HepG2 (cell line): ENCODE measurements around the gene FITM1. TPM values are rescaled to one million over a fixed set of nuclear protein-coding genes. Genes with fewer than 3 reads are reported as not detected.
A peak's percentile ranks its signal among the peaks of the same experiment; 100 is the strongest.

ENCODE experiments used
- ATM ChIP-seq: fragments of 450-650 bp; IDR thresholded peaks from 2 replicates; pipeline ENCODE4 v1.7.1; 2017; ENCODE audit warnings: mild to moderate bottlenecking, borderline replicate concordance
- BRD4 ChIP-seq: sonication (generic); formaldehyde crosslinking; IDR thresholded peaks from 2 replicates; pipeline ENCODE4 v1.4.0; 2020; ENCODE audit warnings: missing genetic modification reagents
- CC2D1A ChIP-seq: sonication (generic); formaldehyde crosslinking; IDR thresholded peaks from 2 replicates; pipeline ENCODE4 v1.8.1; 2023; ENCODE audit warnings: mild to moderate bottlenecking, missing genetic modification reagents
- ETV5 ChIP-seq: IDR thresholded peaks from 2 replicates; pipeline ENCODE4 v1.6.1; 2018; ENCODE audit warnings: missing biosample characterization, missing genetic modification reagents, inconsistent platforms, borderline replicate concordance
- NPAS2 ChIP-seq: sonication (generic); formaldehyde crosslinking; IDR thresholded peaks from 2 replicates; pipeline ENCODE4 v1.8.0; 2022; ENCODE audit warnings: mild to moderate bottlenecking, missing genetic modification reagents, borderline replicate concordance
- TCF7 ChIP-seq: sonication (generic); IDR thresholded peaks from 2 replicates; pipeline ENCODE4 v1.6.1; 2016; ENCODE audit warnings: antibody characterized with exemption, low read depth
- ZNF232 ChIP-seq: sonication (generic); formaldehyde crosslinking; IDR thresholded peaks from 2 replicates; pipeline ENCODE4 v1.4.0; 2020; ENCODE audit warnings: missing genetic modification reagents, borderline replicate concordance
- ZNF350 ChIP-seq: sonication (generic); formaldehyde crosslinking; IDR thresholded peaks from 2 replicates; pipeline ENCODE4 v1.4.0; 2020; ENCODE audit warnings: mild to moderate bottlenecking, low read depth, missing genetic modification reagents, borderline replicate concordance
- ZNF776 ChIP-seq: sonication (generic); formaldehyde crosslinking; IDR thresholded peaks from 2 replicates; pipeline ENCODE4 v1.4.0; 2020; ENCODE audit warnings: mild to moderate bottlenecking, missing genetic modification reagents
- ZNF850 ChIP-seq: sonication (generic); formaldehyde crosslinking; conservative IDR thresholded peaks from 2 replicates; pipeline ENCODE4 v1.9.0; 2021; ENCODE audit warnings: mild to moderate bottlenecking, missing genetic modification reagents
- polyA plus RNA-seq, 8 experiments: library from polyadenylated mRNA; depleted of rRNA in 3 of 8; stranded (reverse) in 7 of 8; unstranded in 1 of 8; fragments of >200 nt; fragmentation: Illumina TruSeq in 4 of 8; extraction: Trizol in 4 of 8; gene quantifications; 2 replicates each; pipeline versions ENCODE4 v1.2.1 to v1.2.3, GENCODE V29; 2011 to 2016; ENCODE audit warnings: low read depth in 4 of 8, missing spikeins in 1 of 8, mixed read lengths in 1 of 8; ENCODE audit not compliant: insufficient read depth in 1 of 8
- total RNA-seq, 5 experiments: library from RNA; depleted of rRNA; stranded (reverse); fragments of >200 nt; fragmentation: Illumina TruSeq; extraction: Trizol; gene quantifications; 2 replicates each; pipeline ENCODE4 v1.2.3, GENCODE V29; 2016; ENCODE audit warnings: low read depth in 1 of 5
- TF ChIP-seq, protein P1 (sequence below): sonication (generic); formaldehyde crosslinking; IDR thresholded peaks from 2 replicates; pipeline ENCODE4 v1.9.0; 2021; ENCODE audit warnings: missing genetic modification reagents, mild to moderate bottlenecking, borderline replicate concordance
- TF ChIP-seq, protein P2 (sequence below): fragments of 450-650 bp; IDR thresholded peaks from 2 replicates; pipeline ENCODE4 v1.6.1; 2017
- TF ChIP-seq, protein P3 (sequence below): sonication (generic); formaldehyde crosslinking; IDR thresholded peaks from 2 replicates; pipeline ENCODE4 v1.4.0; 2020; ENCODE audit warnings: mild to moderate bottlenecking, missing genetic modification reagents
- TF ChIP-seq, protein P4 (sequence below): IDR thresholded peaks from 2 replicates; pipeline ENCODE4 v1.4.0; 2020; ENCODE audit warnings: mild to moderate bottlenecking, missing genetic modification reagents
- TF ChIP-seq, protein P5 (sequence below): sonication (generic); formaldehyde crosslinking; IDR thresholded peaks from 2 replicates; pipeline ENCODE4 v1.4.0; 2020; ENCODE audit warnings: mild to moderate bottlenecking, missing genetic modification reagents, borderline replicate concordance

Gene FITM1
- total and polyA plus RNA-seq, 2 of the 13 experiments (the other 11 are each of a cell fraction or from before 2014, with no cell fraction given): 2.7 to 5.8 TPM

DNA sequence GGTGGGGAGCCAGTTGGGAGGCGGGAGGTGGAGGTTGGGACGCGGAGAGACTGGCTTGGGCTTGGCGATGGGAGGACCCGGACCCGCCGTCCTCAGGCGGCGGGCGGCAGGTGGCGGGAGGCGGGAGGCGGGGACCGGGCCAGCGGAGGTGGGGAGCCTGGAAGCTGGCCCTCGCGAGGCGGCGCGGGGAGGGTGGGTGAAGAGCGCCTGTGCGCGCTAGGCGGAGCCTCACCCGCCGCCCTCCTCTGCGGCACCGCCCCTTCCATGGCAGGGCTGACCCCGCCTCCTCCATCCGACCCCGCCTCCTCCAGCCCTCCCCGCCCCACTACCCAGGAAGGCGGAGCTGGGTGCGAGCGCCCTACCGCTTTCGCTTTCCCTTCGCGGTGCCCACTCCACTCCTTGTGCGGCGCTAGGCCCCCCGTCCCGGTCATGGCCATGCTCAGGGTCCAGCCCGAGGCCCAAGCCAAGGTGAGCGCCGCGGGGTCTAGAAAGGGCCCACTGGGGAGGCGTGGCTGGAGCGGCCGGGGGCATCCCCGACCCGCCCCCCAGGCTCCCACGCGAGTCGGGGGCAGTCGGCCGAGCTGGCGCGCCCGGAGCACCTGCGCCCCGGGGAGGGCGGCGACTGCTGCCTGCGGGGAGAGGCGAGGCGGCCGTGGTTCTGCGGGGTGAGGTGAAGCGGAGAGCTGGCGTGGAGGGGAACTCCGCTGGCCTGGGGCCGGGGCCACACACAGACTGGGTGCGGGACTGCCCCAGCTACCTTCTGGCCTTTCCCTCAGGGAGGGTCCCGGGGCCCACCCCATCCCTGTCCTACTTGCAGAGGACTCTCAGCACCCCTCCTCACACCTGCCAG, 5.6 kb downstream of the FITM1 start, which contains the start of gene PSME1 (continued):
- TF ChIP-seq, protein P1, sequence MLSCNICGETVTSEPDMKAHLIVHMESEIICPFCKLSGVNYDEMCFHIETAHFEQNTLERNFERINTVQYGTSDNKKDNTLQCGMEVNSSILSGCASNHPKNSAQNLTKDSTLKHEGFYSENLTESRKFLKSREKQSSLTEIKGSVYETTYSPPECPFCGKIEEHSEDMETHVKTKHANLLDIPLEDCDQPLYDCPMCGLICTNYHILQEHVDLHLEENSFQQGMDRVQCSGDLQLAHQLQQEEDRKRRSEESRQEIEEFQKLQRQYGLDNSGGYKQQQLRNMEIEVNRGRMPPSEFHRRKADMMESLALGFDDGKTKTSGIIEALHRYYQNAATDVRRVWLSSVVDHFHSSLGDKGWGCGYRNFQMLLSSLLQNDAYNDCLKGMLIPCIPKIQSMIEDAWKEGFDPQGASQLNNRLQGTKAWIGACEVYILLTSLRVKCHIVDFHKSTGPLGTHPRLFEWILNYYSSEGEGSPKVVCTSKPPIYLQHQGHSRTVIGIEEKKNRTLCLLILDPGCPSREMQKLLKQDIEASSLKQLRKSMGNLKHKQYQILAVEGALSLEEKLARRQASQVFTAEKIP: no peak
- peak; percentile 64 for TF ChIP-seq ZNF350 (CRISPR knock-in tag)
- TF ChIP-seq NPAS2 (CRISPR knock-in tag): no peak
- TF ChIP-seq ETV5 (CRISPR knock-in tag): peak; percentile 56
- no peak for TF ChIP-seq ATM
- peak; percentile 94 for TF ChIP-seq ZNF232 (CRISPR knock-in tag)
- TF ChIP-seq, protein P2, sequence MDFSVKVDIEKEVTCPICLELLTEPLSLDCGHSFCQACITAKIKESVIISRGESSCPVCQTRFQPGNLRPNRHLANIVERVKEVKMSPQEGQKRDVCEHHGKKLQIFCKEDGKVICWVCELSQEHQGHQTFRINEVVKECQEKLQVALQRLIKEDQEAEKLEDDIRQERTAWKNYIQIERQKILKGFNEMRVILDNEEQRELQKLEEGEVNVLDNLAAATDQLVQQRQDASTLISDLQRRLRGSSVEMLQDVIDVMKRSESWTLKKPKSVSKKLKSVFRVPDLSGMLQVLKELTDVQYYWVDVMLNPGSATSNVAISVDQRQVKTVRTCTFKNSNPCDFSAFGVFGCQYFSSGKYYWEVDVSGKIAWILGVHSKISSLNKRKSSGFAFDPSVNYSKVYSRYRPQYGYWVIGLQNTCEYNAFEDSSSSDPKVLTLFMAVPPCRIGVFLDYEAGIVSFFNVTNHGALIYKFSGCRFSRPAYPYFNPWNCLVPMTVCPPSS: no peak
- TF ChIP-seq, protein P3, sequence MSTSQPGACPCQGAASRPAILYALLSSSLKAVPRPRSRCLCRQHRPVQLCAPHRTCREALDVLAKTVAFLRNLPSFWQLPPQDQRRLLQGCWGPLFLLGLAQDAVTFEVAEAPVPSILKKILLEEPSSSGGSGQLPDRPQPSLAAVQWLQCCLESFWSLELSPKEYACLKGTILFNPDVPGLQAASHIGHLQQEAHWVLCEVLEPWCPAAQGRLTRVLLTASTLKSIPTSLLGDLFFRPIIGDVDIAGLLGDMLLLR (CRISPR knock-in tag): peak; percentile 96
- TF ChIP-seq ZNF776 (CRISPR knock-in tag): peak; percentile 97
- peak; percentile 75 for TF ChIP-seq BRD4 (CRISPR knock-in tag)
- TF ChIP-seq, protein P4, sequence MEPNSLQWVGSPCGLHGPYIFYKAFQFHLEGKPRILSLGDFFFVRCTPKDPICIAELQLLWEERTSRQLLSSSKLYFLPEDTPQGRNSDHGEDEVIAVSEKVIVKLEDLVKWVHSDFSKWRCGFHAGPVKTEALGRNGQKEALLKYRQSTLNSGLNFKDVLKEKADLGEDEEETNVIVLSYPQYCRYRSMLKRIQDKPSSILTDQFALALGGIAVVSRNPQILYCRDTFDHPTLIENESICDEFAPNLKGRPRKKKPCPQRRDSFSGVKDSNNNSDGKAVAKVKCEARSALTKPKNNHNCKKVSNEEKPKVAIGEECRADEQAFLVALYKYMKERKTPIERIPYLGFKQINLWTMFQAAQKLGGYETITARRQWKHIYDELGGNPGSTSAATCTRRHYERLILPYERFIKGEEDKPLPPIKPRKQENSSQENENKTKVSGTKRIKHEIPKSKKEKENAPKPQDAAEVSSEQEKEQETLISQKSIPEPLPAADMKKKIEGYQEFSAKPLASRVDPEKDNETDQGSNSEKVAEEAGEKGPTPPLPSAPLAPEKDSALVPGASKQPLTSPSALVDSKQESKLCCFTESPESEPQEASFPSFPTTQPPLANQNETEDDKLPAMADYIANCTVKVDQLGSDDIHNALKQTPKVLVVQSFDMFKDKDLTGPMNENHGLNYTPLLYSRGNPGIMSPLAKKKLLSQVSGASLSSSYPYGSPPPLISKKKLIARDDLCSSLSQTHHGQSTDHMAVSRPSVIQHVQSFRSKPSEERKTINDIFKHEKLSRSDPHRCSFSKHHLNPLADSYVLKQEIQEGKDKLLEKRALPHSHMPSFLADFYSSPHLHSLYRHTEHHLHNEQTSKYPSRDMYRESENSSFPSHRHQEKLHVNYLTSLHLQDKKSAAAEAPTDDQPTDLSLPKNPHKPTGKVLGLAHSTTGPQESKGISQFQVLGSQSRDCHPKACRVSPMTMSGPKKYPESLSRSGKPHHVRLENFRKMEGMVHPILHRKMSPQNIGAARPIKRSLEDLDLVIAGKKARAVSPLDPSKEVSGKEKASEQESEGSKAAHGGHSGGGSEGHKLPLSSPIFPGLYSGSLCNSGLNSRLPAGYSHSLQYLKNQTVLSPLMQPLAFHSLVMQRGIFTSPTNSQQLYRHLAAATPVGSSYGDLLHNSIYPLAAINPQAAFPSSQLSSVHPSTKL (CRISPR knock-in tag): peak; percentile 61; the same call in 1 of the 2 replicates
- no peak for TF ChIP-seq ZNF850
- peak; percentile 65; the same call in 1 of the 2 replicates for TF ChIP-seq CC2D1A (CRISPR knock-in tag)
- TF ChIP-seq, protein P5, sequence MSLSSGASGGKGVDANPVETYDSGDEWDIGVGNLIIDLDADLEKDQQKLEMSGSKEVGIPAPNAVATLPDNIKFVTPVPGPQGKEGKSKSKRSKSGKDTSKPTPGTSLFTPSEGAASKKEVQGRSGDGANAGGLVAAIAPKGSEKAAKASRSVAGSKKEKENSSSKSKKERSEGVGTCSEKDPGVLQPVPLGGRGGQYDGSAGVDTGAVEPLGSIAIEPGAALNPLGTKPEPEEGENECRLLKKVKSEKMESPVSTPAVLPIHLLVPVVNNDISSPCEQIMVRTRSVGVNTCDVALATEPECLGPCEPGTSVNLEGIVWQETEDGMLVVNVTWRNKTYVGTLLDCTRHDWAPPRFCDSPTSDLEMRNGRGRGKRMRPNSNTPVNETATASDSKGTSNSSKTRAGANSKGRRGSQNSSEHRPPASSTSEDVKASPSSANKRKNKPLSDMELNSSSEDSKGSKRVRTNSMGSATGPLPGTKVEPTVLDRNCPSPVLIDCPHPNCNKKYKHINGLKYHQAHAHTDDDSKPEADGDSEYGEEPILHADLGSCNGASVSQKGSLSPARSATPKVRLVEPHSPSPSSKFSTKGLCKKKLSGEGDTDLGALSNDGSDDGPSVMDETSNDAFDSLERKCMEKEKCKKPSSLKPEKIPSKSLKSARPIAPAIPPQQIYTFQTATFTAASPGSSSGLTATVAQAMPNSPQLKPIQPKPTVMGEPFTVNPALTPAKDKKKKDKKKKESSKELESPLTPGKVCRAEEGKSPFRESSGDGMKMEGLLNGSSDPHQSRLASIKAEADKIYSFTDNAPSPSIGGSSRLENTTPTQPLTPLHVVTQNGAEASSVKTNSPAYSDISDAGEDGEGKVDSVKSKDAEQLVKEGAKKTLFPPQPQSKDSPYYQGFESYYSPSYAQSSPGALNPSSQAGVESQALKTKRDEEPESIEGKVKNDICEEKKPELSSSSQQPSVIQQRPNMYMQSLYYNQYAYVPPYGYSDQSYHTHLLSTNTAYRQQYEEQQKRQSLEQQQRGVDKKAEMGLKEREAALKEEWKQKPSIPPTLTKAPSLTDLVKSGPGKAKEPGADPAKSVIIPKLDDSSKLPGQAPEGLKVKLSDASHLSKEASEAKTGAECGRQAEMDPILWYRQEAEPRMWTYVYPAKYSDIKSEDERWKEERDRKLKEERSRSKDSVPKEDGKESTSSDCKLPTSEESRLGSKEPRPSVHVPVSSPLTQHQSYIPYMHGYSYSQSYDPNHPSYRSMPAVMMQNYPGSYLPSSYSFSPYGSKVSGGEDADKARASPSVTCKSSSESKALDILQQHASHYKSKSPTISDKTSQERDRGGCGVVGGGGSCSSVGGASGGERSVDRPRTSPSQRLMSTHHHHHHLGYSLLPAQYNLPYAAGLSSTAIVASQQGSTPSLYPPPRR (CRISPR knock-in tag): peak; percentile 67; the same call in 1 of the 2 replicates
- no peak for TF ChIP-seq TCF7
